Measurements from ENCODE around the gene ATF4.

GRCh38 chr22:39500101-39500500 is 20.3 kb upstream of the ATF4 start:
- TF ChIP-seq EZH2 (IDR thresholded peaks at IDR 0.05; ENCODE audit: borderline replicate concordance, low read length) (no peak), CTCF (IDR thresholded peaks at IDR 0.05; ENCODE audit: low read length) (no peak)

Data from OCI-LY1 (cell line).